ENCODE results near the gene SLC5A12. TPM values are rescaled to one million over a fixed set of nuclear protein-coding genes. Genes with fewer than 3 reads are reported as not detected.

Gene SLC5A12
- total and polyA plus RNA-seq, 3 donors from 2014 or later: 0.12 to 0.47 (median 0.15) TPM

- Histone ChIP-seq H3K36me3 (ENCODE audit: low read depth, missing control alignments) (no peaks in the 10 kb centered on the region), H3K4me3 (no peak overlapping the region), H3K27ac (no peak overlapping the region), H3K27me3 (no peaks in the 10 kb centered on the region), H3K9me3 (no peaks in the 10 kb centered on the region), H3K4me1 (no peaks in the 10 kb centered on the region)
- 61 to 66% methylated on average over 2 of the region's 2 CpGs for WGBS, 2 donors
- intact Hi-C loops (cut with DNase I; ENCODE audit: low total_unique reads): no loop called here
- no peak for DNase-seq
- no peak for TF ChIP-seq CTCF (IDR thresholded peaks at IDR 0.05)
- no peak for TF ChIP-seq POLR2A (IDR thresholded peaks at IDR 0.05)
These were observed 45.2 kb downstream of the SLC5A12 start for GRCh38 chr11:26676641-26677040.

GRCh38 chr11:26675233-26675928, 46.5 kb downstream of the SLC5A12 start:
- intact Hi-C loops (cut with DNase I; ENCODE audit: low total_unique reads): no loop called here
- Histone ChIP-seq H3K9me3 (no peaks in the 10 kb centered on the region), H3K27me3 (no peaks in the 10 kb centered on the region), H3K4me3 (no peak overlapping the region), H3K36me3 (ENCODE audit: low read depth, missing control alignments) (no peaks in the 10 kb centered on the region), H3K4me1 (no peaks in the 10 kb centered on the region), H3K27ac (no peak overlapping the region)
- WGBS, 2 donors: 77 to 79% methylated on average over 2 of the region's 2 CpGs
- TF ChIP-seq CTCF (IDR thresholded peaks at IDR 0.05) (no peak), POLR2A (IDR thresholded peaks at IDR 0.05) (no peak)
- DNase-seq: no peak

- intact Hi-C loops (cut with DNase I; ENCODE audit: low total_unique reads): no loop called here
- no peak for DNase-seq
- Histone ChIP-seq H3K4me1 (no peaks in the 10 kb centered on the region), H3K36me3 (ENCODE audit: low read depth, missing control alignments) (no peaks in the 10 kb centered on the region), H3K4me3 (no peak overlapping the region), H3K27me3 (no peaks in the 10 kb centered on the region), H3K9me3 (no peaks in the 10 kb centered on the region), H3K27ac (no peak overlapping the region)
- 74 to 76% methylated on average over 1 of the region's 1 CpG for WGBS, 2 donors
- no peak for TF ChIP-seq POLR2A (IDR thresholded peaks at IDR 0.05)
These were observed 55.9 kb downstream of the SLC5A12 start for GRCh38 chr11:26665946-26666345.

GRCh38 chr11:26665036-26665435, 56.8 kb downstream of the SLC5A12 start:
- no peaks in the 10 kb centered on the region for H3K9me3 ChIP-seq
- no peak for DNase-seq
- H3K36me3 ChIP-seq (ENCODE audit: low read depth, missing control alignments): no peaks in the 10 kb centered on the region
- intact Hi-C loops (cut with DNase I; ENCODE audit: low total_unique reads): no loop called here
- no peaks in the 10 kb centered on the region for H3K27me3 ChIP-seq
- no peaks in the 10 kb centered on the region for H3K4me1 ChIP-seq
- WGBS, 2 donors: 59 to 78% methylated on average over 2 of the region's 2 CpGs
- TF ChIP-seq POLR2A (IDR thresholded peaks at IDR 0.05) (no peak), CTCF (IDR thresholded peaks at IDR 0.05) (no peak)
- H3K27ac ChIP-seq: no peak overlapping the region
- H3K4me3 ChIP-seq: no peak overlapping the region

GRCh38 chr11:26662916-26663315, 58.9 kb downstream of the SLC5A12 start:
- TF ChIP-seq CTCF (IDR thresholded peaks at IDR 0.05) (no peak), POLR2A (IDR thresholded peaks at IDR 0.05) (no peak)
- 36 to 50% methylated on average over 1 of the region's 1 CpG for WGBS, 2 donors
- no peaks in the 10 kb centered on the region for H3K27me3 ChIP-seq
- H3K4me1 ChIP-seq: no peaks in the 10 kb centered on the region
- no peak overlapping the region for H3K27ac ChIP-seq
- no peak for DNase-seq
- H3K36me3 ChIP-seq (ENCODE audit: low read depth, missing control alignments): no peaks in the 10 kb centered on the region
- H3K4me3 ChIP-seq: no peak overlapping the region
- intact Hi-C loops (cut with DNase I; ENCODE audit: low total_unique reads): no loop called here
- no peaks in the 10 kb centered on the region for H3K9me3 ChIP-seq
